NCI-H69 (cell line): ENCODE measurements around the gene TRIM17.

Experiments
- DNase-seq: peaks from one replicate; lab custom pipeline; 2025; lab: John Stamatoyannopoulos, UW

Gene TRIM17, protein sequence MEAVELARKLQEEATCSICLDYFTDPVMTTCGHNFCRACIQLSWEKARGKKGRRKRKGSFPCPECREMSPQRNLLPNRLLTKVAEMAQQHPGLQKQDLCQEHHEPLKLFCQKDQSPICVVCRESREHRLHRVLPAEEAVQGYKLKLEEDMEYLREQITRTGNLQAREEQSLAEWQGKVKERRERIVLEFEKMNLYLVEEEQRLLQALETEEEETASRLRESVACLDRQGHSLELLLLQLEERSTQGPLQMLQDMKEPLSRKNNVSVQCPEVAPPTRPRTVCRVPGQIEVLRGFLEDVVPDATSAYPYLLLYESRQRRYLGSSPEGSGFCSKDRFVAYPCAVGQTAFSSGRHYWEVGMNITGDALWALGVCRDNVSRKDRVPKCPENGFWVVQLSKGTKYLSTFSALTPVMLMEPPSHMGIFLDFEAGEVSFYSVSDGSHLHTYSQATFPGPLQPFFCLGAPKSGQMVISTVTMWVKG

DNA sequence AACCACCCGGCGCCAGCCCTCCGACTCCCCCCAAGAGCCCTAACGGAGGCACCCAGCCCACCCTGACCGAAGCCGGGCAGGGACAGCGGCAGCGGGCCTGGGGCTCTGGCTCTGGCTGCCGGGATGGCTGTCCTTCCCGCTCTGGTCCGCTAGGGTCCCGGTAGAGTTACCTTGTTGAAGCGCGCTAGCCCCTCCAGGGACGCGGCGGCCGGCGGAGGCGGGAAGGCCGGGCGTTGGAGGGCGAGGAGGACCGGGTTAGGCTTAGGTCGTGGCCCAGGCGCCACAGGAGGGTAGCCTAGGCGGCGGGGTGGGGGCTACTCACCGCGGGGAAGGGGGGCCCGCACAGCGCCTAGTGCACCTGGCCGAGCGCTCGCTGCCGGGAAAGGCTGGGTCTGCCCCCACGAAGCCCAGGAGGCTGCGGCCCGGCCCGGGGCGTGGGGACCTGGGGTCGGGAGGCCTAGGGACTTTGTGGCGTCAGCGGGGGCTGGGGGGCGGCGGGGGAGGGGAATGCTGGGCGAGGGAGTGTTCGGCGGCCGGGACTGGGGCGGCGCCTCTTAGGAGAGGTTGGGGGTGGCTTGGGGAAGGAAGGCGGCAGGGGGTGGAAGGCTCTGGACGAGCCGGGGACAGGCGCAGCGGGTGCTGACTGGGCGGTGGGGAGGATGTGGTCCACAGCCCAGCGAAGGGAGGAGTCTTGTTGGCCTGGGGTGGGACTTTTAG lies at the start of gene TRIM17:
Gene TRIM17, minus strand, starts transcription at position 645 of the 717 bp plus-strand sequence. CDS start 1,789 bp downstream, outside the sequence.
- peak; percentile 66 for DNase-seq

DNA sequence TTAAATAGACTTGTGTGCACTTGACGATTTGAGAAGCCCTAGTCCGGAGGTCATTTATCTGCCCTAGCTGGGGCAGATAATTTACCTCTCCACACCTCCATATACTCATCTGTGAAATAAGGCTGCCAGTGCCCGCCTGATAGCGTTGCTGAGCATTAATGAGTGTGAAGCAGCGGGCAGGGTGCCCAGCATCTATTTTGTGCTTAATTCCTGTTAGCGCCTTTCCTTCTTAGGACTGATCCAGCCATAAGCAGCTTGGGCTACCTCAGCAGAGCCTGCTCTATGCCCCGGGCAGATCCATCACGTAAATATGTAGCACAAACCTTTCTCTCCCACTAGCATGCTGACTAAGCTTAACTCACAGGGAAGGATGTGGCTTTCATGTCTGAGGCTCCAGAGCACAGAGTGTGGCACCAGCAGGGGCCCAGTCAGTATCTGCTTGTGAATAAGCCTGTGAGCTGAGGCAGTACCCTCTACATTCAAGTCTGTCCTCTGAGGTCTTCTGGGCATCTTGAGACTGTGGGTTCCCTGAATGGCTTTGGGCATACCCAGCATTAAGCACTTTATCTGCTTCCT lies 49.0 kb upstream of the TRIM17 start:
- DNase-seq, result peak; percentile 43

GRCh38 chr1:228465141-228465540 lies 48.5 kb upstream of the TRIM17 start:
- DNase-seq, result peak; percentile 49

- peak; percentile 98 for DNase-seq
Measured at GRCh38 chr1:228464487-228464983, 47.9 kb upstream of the TRIM17 start.

DNA sequence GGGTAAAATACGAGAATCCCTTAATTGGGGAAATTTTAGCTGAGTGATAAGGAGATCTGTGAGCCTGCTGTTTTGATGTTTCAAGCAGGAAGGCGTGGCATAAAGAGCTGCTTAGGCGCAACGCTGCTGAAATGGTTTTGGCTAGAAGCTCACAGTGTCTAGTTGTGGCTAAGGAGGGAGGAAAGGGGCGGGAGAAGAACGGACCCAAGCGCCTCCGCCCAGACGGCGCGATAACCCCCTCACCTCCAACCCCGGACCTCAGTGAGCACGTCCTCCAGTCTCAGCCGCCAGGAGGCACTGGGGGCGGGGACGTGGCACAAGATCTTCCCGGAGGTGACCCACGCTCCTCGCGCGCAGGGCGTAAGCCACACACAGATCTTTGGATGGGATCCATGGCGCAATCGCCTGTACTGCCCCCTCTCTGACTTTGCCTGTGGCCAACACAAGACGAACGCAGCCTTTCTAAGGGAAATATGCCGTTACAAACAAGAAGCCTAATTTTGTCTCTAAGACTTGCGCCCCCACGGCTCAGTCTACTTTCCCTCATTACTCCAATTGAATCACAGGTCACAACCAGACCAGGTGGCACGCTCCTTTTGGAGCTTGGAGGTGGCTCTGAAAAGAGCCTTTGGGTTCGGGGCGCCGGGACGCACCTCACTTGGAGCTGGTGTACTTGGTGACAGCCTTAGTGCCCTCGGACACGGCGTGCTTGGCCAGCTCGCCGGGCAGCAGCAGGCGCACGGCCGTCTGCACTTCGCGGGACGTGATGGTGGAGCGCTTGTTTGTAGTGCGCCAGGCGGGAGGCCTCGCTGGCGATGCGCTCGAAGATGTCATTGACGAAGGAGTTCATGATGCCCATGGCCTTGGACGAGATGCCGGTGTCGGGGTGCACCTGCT lies 47.1 kb upstream of the TRIM17 start:
- peak; percentile 70 for DNase-seq

DNA sequence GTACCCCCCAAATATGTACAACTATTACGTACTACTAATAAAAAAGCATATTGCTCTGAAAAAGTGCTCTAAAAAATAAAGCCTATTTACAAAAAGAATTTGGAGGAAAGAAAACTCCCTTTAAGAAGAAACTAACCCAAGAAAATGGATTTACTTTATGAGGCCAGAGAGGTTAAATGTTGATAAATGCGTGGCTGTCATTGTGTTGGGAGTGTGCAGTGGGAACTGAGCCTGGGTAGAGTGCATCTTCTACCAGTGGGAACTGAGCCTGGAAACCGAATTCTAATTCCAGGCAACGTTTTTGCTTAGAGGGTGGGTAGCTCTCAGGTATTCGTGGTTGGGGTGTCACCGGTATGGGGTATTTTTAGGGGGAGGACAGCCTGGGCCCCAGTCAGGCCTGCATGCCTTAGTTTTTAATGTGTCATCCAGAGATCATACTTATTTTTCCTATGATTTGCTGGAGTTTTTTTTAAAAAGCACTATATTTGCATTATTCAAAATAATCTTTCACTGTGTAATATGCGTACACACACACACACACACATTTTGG lies 46.4 kb upstream of the TRIM17 start:
- no peak for DNase-seq

DNA sequence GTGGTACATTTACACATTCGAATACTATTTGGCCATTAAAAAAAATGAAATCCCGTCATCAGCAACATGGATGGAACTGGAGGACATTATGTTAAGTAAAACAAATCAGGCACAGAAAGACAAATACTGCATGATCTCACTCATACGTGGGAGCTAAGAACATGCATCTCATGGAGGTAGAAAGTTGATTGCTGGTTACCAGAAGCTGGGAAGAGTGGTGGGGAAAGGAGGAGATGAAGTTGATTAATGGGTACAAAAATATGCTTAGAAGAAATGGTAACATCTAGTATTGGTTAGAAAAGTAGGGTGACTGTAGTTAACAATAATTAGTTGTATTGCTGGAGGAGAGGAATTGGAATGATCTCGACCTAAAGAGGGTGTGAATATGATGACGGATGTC lies 45.9 kb upstream of the TRIM17 start:
- DNase-seq, result no peak

DNA sequence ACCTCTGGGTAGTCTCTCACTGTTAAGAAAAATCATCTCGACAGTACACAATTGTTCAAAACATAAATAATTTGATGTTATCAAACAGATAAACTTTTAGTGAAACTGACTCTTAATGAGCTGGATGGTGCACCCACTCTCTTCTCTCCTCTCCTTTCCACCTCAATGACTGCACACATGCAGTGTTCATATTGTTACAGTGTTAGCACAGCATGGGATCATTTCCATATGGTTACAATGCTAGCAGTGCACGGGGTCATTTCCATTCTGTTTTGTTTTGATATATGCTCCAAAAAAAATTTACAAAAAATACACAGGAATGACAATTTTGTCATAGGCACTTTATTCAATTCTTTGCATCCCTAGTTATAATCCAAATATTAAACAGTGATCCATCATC lies 44.2 kb upstream of the TRIM17 start:
- DNase-seq, result peak; percentile 57

DNA sequence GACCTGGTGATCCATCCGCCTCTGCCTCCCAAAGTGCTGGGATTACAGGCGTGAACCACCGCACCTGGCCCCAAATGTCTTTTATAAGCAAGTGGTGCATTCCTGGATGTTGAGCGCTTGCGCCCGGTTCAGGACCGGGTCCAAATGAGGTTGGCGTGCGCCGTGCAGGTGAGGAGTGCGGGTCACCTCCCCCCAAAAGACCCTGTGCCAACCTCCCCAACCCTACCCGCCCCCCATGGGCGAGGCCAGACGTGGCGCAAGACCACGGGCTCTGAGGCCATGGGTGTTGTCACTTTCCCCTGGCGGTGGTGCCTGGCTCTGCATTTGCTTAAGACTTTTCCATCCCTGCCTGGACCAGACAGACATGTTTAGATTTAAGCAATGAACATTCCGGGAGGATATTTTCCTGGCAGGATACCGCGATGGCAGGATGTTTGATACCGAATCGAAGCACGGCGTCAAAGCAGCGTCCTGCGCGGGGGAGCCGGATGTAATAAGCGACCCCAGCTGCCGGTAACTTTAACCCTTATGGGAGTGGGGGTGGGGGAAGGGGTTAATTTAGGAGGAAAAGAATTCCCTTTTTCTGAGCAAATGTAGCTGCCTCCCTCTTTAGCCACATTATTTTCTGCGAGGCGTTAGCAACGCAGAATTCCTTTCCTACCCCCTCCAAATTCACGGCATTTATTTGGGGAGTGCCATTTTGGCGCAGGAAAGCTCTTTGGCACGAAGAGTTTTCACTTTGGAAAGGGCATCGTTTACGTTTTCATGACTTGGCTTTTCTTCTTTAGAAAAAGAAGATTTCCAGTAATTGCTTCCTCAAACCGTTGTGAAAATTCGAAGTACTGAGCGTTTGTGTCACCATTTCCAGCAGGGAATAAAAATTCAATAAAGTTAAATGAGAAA lies 42.7 kb upstream of the TRIM17 start:
- DNase-seq, result peak; percentile 95

- DNase-seq, result peak; percentile 99
Measured at GRCh38 chr1:228457396-228458176, 40.9 kb upstream of the TRIM17 start.

DNA sequence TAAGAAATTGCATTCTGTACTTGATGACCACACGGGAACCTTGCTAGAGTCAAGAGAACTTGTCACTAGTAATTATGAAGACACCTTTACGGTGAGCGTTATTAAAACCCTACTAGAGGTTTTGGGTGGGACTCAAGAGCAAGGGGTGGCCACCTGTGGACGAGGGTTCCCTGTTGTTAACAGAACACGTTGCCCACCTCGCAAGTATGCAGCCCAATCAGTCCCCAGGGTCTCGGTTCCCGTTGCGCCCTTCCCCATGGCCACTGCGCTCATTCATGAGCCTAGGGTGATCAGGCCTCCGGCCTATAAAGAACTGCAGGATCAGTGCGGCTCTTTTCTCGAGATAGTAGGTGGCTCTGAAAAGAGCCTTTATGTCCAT lies 40.3 kb upstream of the TRIM17 start:
- DNase-seq, result no peak

- DNase-seq, result no peak
Measured at GRCh38 chr1:228456252-228457016, 39.8 kb upstream of the TRIM17 start.

DNA sequence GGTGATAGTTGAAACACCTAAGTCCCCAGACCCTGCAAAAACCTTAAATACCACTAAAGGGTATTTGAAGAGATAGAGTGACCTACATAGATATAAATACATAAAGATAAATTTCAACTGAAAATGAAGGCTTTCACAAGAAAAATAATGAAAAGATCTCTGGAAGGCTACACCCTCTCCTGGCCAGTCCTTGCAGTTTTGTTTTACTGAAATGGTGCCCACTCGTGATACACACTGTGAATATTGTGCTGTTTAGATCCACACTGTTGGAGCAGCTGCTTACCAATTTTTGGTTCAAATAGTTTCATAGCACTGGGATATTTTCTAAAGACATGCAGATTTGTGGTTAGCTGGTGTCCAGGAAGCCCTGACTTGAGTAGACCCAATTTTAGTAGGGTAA lies 39.1 kb upstream of the TRIM17 start:
- DNase-seq, result no peak

DNA sequence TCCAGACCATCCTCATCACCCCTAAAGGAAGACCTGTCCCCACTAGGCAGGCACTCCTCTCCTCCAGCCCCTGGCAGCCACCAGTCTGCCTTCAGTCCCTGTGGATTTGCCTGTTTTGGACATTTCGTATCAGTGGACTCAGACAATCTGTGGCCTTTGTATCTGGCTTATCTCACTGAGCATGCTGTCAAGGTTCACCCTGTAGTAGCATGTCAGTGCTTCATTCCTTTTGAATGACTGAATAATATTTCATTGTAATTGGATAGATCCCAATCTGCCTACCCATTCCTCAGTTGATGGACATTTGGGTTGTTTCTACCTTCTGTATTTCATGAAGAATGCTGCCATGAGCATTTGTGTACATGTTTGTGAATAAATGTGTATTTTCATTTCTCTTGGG lies 37.6 kb upstream of the TRIM17 start:
- no peak for DNase-seq

DNA sequence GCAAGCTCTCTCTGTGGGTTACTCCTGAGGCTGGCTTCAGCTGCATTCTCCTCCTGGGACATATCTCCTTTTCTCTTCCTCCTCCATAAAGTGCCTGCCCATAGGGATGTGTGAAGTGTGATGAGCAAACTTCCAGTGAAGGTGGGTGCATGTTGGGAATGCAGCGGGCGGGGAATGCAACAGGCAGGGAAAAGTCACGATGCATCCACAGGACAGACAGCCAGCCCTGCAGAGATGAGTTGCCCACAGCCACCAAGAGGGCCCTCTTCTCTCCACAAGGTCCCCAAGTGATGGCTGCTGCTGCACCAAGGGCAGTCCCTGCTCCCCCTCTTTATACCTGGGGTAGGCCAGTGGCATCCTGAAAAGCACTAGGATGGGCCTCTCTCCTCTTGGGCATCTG lies 37.0 kb upstream of the TRIM17 start:
- DNase-seq, result no peak

DNA sequence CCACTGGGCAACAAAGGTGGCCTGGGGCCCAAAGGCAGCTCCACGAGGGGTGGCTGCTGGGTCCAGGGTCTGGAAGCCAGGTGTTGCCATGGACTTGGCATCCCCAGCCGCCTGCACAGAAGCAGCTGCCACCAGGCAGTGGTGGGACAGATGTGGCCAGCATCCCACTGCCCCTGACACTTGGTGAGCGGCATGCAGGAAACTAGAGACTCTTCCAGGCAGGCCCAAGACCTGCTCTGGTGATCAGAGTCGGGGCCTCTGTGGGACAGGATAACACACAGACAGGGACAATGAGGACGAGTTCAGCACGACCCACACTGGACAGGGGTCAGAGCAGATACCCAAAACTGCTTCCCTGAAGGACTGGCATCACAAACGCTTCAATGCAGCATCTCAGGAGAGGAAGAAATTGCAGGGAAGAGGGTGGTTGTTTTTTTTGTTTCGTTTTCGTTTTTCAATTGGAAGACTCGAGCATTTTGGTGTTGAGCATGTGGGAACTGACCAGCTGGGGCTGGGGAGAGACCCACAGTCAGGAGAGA lies 36.4 kb upstream of the TRIM17 start:
- DNase-seq, result no peak

GRCh38 chr1:228452194-228453021 lies 35.7 kb upstream of the TRIM17 start:
- DNase-seq, result no peak

DNA sequence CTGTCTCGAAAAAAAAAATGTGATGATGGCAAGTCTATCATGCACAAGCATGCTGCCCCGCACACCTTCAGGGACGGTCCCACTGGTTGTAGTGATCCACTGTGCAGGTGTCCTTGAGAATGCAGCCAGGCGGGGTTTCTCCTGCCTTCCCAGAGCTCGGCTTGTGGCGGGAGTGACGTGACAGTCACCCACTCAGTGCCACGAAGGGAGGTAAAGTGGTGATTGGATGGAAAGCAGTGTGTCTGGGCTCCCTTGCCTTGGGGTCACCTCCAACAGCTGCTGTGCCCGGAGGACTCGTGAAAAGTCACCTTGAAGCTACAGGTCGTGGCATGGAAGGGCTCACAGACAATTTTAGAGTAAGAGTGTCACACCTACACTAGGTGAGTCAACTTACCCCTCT lies 33.5 kb upstream of the TRIM17 start:
- no peak for DNase-seq
